GM12878 (cell line): ENCODE measurements around the gene SEMA3C.

Source experiments
- EED ChIP-seq: sonication (generic); IDR thresholded peaks from 2 replicates; pipeline ENCODE4 v1.6.1; 2016; ENCODE audit warnings: antibody characterized with exemption, low read depth
- EZH2 ChIP-seq: IDR thresholded peaks from 2 replicates; pipeline ENCODE4 v1.6.1; 2012; ENCODE audit warnings: low read depth, mild to moderate bottlenecking, control low read depth, inconsistent platforms, low read length, borderline replicate concordance; ENCODE audit not compliant: control insufficient read depth
- GABPA ChIP-seq: IDR thresholded peaks from 2 replicates; pipeline ENCODE4 v1.6.1; 2014; ENCODE audit warnings: antibody characterized with exemption, low read depth, mild to moderate bottlenecking, inconsistent platforms
- NR2C2 ChIP-seq: IDR thresholded peaks from 2 replicates; pipeline ENCODE4 v1.6.1; 2011; ENCODE audit warnings: borderline replicate concordance, low read depth; ENCODE audit not compliant: control insufficient read depth, insufficient read length
- SP1 ChIP-seq: IDR thresholded peaks from one replicate; pipeline ENCODE4 v1.6.1; 2011; ENCODE audit warnings: low read depth, low read length
- ZNF274 ChIP-seq: IDR thresholded peaks from one replicate; pipeline ENCODE4 v1.8.0; 2011; ENCODE audit not compliant: insufficient read length, insufficient read depth
- TF ChIP-seq, protein P1 (sequence below), 3 experiments: IDR thresholded peaks in 2 of 3; conservative IDR thresholded peaks in 1 of 3; 2 replicates each; pipeline ENCODE4 v1.5.1; 2011; ENCODE audit warnings: low read depth in 3 of 3, low read length in 3 of 3, mild to moderate bottlenecking in 3 of 3, control low read depth in 2 of 3, moderate library complexity in 2 of 3, inconsistent platforms in 1 of 3, mixed read lengths in 1 of 3; ENCODE audit not compliant: control insufficient read depth in 2 of 3, insufficient read depth in 1 of 3; ENCODE audit errors: extremely low read depth in 1 of 3
- TF ChIP-seq, protein P2 (sequence below): IDR thresholded peaks from 2 replicates; pipeline ENCODE4 v1.6.1; 2011; ENCODE audit warnings: borderline replicate concordance, low read depth, mild to moderate bottlenecking, moderate library complexity, mixed read lengths, low read length; ENCODE audit not compliant: insufficient read depth; ENCODE audit errors: extremely low read length
- TF ChIP-seq, protein P3 (sequence below): IDR thresholded peaks from 2 replicates; pipeline ENCODE4 v1.6.1; 2012; ENCODE audit warnings: mild to moderate bottlenecking, low read depth, low read length

DNA sequence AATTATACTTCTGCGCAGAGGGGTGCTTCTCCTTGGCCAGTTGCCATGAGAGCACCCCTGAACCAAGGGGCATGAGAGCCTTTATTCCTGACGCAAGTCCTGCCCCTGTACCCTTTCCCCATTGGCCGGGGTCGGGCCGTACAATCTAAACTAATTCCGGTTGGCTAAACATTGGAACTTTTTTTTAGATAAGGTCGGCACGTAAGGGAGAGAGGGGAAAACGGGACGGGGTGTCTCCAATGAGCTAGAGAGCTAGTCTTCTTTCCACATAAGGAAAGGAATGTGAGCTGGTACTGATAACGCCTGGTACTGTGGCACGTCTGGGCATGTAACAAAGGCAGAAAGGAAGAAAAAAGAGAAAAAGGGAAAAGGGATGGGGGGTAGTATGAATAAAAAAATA, 183.5 kb downstream of the SEMA3C start:
- TF ChIP-seq, protein P1, sequence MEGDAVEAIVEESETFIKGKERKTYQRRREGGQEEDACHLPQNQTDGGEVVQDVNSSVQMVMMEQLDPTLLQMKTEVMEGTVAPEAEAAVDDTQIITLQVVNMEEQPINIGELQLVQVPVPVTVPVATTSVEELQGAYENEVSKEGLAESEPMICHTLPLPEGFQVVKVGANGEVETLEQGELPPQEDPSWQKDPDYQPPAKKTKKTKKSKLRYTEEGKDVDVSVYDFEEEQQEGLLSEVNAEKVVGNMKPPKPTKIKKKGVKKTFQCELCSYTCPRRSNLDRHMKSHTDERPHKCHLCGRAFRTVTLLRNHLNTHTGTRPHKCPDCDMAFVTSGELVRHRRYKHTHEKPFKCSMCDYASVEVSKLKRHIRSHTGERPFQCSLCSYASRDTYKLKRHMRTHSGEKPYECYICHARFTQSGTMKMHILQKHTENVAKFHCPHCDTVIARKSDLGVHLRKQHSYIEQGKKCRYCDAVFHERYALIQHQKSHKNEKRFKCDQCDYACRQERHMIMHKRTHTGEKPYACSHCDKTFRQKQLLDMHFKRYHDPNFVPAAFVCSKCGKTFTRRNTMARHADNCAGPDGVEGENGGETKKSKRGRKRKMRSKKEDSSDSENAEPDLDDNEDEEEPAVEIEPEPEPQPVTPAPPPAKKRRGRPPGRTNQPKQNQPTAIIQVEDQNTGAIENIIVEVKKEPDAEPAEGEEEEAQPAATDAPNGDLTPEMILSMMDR (IDR thresholded peaks at IDR 0.05 in 2 of 3, conservative IDR thresholded peaks at IDR 0.05 in 1 of 3; ENCODE audit: control insufficient read depth in 2 of 3, extremely low read depth in 1 of 3, insufficient read depth in 1 of 3, low read depth in 3 of 3, low read length in 3 of 3): no peak
- TF ChIP-seq ZNF274 (no peak), GABPA (no peak), NR2C2 (no peak), EZH2 (no peak), EED (no peak), SP1 (no peak)
- TF ChIP-seq, protein P2, sequence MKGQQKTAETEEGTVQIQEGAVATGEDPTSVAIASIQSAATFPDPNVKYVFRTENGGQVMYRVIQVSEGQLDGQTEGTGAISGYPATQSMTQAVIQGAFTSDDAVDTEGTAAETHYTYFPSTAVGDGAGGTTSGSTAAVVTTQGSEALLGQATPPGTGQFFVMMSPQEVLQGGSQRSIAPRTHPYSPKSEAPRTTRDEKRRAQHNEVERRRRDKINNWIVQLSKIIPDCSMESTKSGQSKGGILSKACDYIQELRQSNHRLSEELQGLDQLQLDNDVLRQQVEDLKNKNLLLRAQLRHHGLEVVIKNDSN: no peak
- TF ChIP-seq, protein P3, sequence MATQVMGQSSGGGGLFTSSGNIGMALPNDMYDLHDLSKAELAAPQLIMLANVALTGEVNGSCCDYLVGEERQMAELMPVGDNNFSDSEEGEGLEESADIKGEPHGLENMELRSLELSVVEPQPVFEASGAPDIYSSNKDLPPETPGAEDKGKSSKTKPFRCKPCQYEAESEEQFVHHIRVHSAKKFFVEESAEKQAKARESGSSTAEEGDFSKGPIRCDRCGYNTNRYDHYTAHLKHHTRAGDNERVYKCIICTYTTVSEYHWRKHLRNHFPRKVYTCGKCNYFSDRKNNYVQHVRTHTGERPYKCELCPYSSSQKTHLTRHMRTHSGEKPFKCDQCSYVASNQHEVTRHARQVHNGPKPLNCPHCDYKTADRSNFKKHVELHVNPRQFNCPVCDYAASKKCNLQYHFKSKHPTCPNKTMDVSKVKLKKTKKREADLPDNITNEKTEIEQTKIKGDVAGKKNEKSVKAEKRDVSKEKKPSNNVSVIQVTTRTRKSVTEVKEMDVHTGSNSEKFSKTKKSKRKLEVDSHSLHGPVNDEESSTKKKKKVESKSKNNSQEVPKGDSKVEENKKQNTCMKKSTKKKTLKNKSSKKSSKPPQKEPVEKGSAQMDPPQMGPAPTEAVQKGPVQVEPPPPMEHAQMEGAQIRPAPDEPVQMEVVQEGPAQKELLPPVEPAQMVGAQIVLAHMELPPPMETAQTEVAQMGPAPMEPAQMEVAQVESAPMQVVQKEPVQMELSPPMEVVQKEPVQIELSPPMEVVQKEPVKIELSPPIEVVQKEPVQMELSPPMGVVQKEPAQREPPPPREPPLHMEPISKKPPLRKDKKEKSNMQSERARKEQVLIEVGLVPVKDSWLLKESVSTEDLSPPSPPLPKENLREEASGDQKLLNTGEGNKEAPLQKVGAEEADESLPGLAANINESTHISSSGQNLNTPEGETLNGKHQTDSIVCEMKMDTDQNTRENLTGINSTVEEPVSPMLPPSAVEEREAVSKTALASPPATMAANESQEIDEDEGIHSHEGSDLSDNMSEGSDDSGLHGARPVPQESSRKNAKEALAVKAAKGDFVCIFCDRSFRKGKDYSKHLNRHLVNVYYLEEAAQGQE: no peak
